ENCODE measurements around the gene STEAP4.

The STEAP4 gene

DNA sequence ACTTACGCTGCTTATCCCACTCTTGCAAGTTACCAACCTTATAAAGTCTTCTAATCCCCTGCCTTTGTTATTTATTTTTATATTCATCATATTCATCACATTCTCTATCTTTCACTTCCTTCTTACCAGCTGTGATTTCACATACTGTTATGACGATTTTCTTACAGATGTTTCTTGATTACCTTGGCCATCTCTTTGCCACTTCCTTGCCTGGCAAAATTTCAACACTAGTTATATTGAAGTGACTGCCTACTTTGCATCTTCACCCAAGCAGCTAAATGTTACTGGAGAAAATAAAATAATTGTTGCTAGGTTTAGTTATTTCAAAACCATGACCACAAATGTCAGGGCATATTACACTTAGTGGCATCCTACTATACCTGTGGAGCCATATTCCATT lies 8.8 kb upstream of the STEAP4 start:
- DNase-seq (ENCODE audit: extremely low spot score, insufficient read length, low read depth) (no peak), FAIRE-seq (no peak)

DNA sequence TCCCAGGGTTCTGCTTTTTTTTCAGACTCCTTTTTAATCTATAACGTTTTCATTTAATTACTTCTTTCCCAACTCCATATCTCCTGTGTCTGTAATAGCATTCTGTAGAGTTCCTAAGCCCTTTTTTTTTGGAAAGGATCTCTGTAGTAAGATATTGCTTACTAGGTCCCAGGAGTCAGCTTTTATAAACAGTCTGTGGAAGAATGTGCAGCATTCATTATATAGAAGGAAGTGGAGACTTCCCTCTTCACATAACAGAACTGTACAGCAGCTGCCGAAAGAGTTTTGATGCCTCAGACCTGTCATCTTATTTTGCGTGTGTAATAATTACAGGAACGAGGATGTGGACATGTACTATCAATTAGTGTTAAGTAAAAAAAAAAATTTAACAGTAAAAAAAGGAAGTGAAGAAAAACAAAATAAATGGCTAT lies 7.4 kb upstream of the STEAP4 start:
- FAIRE-seq = no peak
- DNase-seq (ENCODE audit: extremely low spot score, insufficient read length, low read depth) = no peak

DNA sequence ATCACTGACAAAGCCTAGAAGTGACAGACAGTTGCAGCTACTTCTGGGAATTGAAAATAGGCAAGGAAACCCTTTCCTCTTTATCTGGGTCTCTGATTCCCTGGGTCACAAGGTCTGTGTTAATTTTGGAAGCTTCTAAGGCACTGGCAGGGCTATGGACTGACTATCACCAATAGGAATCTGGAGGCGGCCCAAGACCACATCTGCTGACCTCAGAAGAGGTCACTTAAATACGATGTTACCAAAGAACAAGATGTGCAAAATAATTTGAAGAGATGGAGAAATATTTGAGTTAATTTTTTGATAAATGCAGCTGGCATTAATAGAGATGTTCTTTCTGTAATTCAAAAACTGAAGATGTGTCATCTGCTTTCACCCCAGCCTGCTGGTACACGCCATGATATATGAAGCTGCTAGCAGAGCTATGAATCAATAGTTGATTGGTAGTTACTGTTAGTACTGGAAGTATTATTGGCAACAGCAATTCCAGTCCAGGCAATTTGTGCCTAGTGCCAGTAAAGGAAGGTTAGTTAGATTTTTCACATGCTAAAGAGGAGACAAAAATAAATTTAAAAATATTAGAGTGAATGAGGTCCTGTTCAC lies 5.5 kb upstream of the STEAP4 start:
- no peak for FAIRE-seq
- no peak for DNase-seq (ENCODE audit: extremely low spot score, insufficient read length, low read depth)

DNA sequence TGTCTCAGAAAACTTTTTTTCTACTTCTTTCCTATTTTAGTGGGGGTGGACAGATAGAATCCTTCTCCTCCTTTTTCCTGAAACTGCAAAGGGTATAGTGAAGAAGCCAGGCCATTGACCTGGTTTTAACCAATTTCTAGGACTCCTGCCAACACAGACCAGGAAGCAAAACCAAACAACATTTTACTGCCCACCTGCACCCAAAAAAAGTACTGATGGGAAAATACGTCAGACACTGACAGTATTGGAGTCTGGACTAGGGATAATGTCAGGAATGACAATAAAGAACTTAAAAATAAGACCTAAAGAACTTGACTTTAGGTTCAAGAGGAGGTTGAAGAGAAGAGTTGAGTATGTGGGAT lies 5.0 kb upstream of the STEAP4 start:
- FAIRE-seq = no peak
- DNase-seq (ENCODE audit: extremely low spot score, insufficient read length, low read depth) = no peak

DNA sequence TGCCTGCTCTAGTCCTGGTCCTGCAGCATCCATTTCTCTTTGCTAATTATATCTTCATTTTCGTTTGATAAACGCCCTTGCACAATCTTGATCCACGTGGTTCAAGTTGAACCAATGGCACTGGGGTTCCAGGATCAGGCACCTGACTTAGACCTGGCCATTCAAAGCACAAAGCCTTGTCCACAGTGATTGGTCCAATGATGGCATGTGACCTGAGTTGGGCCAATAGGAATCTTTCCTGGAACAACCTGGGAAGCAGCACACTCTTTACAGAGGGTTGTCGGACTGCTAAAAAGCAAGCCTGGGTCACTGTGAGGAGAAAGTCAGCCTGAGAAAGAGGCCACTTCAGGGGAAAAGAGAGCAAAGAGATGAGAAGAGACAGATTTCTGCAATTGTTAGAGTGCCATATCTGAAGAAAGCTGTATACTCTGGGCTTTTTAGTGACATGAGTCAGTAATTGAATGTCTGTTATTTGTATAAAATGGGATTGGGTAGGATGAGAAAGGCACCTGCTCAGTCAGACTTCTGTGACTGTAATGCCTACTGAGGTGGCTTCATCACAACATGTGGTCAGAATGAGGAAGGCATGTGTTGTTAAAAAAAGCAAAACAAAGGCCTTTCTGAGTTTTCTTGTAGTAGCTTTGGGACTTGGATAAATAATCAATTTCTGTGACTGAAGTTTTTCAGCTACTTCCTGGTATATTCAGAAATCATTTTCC lies 4.4 kb upstream of the STEAP4 start:
- no peak for FAIRE-seq

DNA sequence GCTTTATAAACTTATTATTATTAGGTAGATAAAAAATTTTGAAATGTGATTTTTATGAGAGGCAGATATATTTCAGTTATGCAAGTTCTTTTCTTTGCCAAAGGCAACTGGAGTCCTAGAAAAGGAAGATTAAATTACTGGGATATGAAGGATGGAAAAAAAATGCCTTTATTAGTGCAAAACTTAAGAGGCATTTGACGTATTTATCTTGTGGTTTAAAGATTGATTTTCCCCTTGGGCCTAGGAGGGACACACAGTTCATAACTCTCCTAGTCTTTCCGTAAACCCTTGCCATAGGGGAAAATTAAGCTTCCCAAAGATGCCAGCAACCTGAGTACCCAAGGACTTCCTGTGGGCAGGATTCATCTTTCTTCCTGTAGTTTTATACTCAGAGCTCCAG lies 3.1 kb upstream of the STEAP4 start:
- DNase-seq (ENCODE audit: extremely low spot score, insufficient read length, low read depth) = no peak
- FAIRE-seq = no peak

More for the DNA sequence above, 4.4 kb upstream of the STEAP4 start:
- no peak for DNase-seq (ENCODE audit: extremely low spot score, insufficient read length, low read depth)

- FAIRE-seq (no peak), DNase-seq (ENCODE audit: extremely low spot score, insufficient read length, low read depth) (no peak)
Measured at GRCh38 chr7:88307823-88308222, 1.1 kb upstream of the STEAP4 start.

- DNase-seq (ENCODE audit: extremely low spot score, insufficient read length, low read depth) = no peak
- no peak for FAIRE-seq
Measured at GRCh38 chr7:88307412-88307811, 718 bp upstream of the STEAP4 start.

DNA sequence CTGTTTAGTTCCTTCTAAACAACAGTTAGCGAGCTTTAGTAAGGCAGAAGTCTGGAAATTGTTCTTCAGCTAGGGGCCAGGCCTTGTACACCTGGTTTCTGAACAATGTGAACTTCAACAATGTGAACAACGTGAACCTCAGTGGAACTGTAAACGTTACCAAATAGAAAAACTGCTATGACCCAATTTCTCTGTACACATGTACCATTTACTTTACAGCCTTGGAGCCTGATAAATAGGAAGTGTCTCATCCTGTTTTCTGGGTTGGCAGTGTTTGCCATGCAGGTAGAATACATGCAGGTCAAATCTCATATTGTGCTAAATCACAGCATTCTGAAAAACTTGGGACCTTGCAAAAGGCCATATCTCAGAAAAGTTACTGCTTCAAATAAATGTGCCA lies 1.6 kb downstream of the STEAP4 start:
- FAIRE-seq = no peak
- DNase-seq (ENCODE audit: extremely low spot score, insufficient read length, low read depth) = no peak

GRCh38 chr7:88302486-88302885 lies 4.2 kb downstream of the STEAP4 start:
- no peak for DNase-seq (ENCODE audit: extremely low spot score, insufficient read length, low read depth)
- no peak for FAIRE-seq

DNA sequence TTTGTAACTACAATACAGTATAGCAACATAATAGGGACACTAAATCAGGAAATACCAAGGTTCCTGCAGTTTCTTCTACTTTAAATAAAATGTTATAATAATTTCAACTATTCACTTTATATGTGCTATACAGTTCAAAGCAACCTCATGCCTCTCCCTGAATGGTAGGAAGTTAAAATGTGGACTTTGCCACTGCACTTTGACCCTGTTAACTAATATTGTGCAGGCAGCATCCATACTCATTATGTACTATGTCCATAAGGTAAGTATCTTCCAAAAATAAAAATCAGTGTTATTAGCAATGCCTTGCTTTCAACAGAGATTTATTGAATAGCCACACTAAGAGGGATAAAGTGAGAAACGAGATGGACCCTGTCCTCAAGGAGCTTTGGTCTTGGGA lies 4.8 kb downstream of the STEAP4 start:
- FAIRE-seq (no peak), DNase-seq (ENCODE audit: extremely low spot score, insufficient read length, low read depth) (no peak)

- no peak for DNase-seq (ENCODE audit: extremely low spot score, insufficient read length, low read depth)
- no peak for FAIRE-seq
Measured at GRCh38 chr7:88300401-88300945, 6.2 kb downstream of the STEAP4 start.

DNA sequence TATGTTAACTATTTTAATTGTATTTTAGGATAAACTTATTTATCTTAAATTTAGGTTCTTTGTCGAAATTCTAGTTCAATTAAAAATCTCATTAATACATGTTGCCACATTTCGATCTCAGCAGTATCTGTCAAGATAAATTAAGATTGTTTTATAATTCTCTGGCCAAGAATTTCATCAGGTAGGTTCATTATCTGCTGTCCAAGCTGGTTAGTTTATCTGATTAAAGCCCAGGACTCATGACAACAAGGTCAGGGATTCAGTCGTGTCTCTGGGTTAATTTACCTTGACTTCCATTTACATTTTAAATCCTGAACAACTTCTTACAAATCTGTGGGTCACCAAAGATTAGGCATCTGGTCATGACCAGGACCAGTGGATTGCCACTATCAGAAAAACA lies 7.6 kb downstream of the STEAP4 start:
- FAIRE-seq (no peak), DNase-seq (ENCODE audit: extremely low spot score, insufficient read length, low read depth) (no peak)

DNA sequence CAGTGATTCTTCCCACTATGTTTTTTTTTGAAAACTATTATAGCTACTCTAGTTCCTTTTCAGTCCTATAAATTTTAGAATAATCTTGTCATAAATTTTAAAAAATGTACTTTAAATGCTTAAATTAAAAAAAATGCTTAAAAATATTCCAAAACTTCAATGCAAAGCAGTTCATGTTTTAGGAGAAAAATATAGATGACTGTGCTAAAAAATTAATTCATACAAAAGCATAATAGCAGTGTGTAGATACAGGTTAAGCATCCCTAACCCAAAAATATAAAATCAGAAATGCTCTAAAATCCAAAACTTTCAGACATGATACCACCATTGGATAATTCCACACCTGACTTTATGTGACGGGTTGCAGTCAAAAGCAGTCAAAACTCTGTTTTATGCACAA lies 12.8 kb downstream of the STEAP4 start:
- DNase-seq (ENCODE audit: extremely low spot score, insufficient read length, low read depth) (no peak), FAIRE-seq (no peak)

DNA sequence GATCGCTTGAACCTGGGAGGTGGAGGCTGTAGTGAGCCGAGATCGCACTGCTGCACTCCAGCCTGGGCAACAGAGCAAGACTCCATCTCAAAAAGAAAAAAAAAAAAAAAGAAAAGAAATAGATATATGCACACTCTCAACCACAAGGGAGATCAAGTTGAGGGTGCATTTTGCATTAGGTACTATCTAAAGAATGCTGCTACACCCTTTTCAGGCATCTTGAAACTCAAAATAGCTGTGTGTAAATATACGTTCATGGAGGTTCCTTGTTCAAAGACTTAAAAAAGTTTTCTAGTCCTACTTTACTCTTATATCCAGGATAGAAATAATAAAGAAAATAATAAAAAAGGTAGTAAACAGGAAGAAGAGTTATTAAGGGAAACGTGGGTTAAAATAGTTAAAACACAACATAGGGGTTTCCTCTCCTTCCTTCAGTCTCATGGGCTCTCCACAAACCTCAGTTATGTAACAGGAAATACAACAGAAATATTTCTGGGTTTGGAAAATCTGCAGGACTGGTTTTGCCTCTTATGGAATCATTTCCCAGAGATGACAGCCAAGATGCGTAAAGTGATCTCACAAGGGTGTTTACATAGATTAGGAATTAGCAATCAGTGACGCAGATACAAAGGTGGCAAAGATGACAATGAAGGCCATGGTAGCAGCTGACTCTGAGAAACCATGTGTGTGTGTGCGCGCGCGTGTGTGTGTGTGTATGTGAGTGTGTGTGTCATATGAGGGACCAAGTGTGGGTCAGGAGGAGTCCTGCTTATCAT lies 15.1 kb downstream of the STEAP4 start:
- DNase-seq (ENCODE audit: extremely low spot score, insufficient read length, low read depth) (no peak), FAIRE-seq (no peak)

- no peak for FAIRE-seq
Measured at GRCh38 chr7:88290491-88290890, 16.2 kb downstream of the STEAP4 start.

DNA sequence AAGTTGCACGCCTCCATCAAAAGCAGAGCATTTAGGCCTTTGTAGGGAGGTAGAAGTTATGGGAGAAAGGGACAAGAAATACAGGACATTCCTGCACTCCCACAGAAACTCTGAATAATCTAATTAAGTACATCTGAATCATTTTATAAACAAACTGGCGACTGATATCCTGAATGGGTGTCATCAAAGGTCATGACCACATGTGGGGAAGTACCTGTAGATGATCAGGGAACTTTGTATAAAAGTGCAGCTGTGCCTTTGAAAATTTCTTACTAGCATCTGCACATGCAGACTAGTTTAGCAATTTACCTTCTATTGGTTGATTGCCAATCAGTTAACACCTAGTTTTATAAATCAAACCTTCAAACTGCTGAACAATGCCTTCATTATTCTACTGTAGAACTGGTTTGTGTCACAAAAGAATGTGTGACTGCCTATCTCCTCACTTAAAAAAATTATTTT lies 17.1 kb downstream of the STEAP4 start:
- DNase-seq (ENCODE audit: extremely low spot score, insufficient read length, low read depth) (no peak), FAIRE-seq (no peak)

More at GRCh38 chr7:88290491-88290890, 16.2 kb downstream of the STEAP4 start:
- no peak for DNase-seq (ENCODE audit: extremely low spot score, insufficient read length, low read depth)

- DNase-seq (ENCODE audit: extremely low spot score, insufficient read length, low read depth) = no peak
- FAIRE-seq = no peak
Measured at GRCh38 chr7:88281749-88282148, 24.9 kb downstream of the STEAP4 start.

DNA sequence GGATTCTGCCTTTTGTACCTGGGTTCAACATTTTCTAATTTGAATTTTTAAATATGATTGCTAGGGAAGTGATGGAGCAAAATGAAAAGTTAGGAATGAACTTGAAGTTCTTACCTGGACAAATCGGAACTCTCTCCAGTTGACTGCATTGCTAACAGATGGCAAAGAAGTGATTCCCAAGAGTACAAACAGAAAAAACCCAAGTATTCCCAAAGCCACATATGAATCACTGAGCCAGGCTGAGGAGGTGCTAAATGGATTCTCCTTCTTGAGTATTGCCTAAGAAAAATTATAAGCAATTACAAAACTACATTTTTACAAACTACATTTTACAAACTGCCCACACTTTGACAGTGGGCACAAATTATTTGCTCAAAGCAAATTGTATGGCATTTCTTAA lies 25.9 kb downstream of the STEAP4 start:
- FAIRE-seq (no peak), DNase-seq (ENCODE audit: extremely low spot score, insufficient read length, low read depth) (no peak)

GRCh38 chr7:88279323-88279722 lies 27.4 kb downstream of the STEAP4 start:
- no peak for FAIRE-seq
- no peak for DNase-seq (ENCODE audit: extremely low spot score, insufficient read length, low read depth)

GRCh38 chr7:88278881-88279280 lies 27.8 kb downstream of the STEAP4 start:
- FAIRE-seq (no peak), DNase-seq (ENCODE audit: extremely low spot score, insufficient read length, low read depth) (no peak)

All from GM18507 (cell line).